GM20431 (cell line): Measurements from ENCODE around the gene RHOC.

Experiments
- in situ Hi-C: fragments of 300-500 bp; cut with MseI, MboI; formaldehyde crosslinking; loops from one replicate; pipeline ENCODE4 v1.15.0; 2020; ENCODE audit warnings: low sequenced_read_pairs; ENCODE audit not compliant: unreplicated experiment

The RHOC gene

GRCh38 chr1:112719706-112720105 lies 12.8 kb upstream of the RHOC start:
- in situ Hi-C loops, result loop anchor here (5.0 to 25.0 kb wide), 4 partner anchors 88 to 332 kb away; partner anchors contain the start of genes CTTNBP2NL and WNT2B

- in situ Hi-C loops, result loop anchor here (25.0 kb wide), 3 partner anchors 207 to 332 kb away; partner anchors contain the start of genes CTTNBP2NL and WNT2B
These were observed 11.9 kb upstream of the RHOC start for GRCh38 chr1:112718691-112719418.

- in situ Hi-C loops, result loop anchor here (25.0 kb wide), 3 partner anchors 205 to 330 kb away; partner anchors contain the start of genes CTTNBP2NL and WNT2B
These were observed 10.4 kb upstream of the RHOC start for GRCh38 chr1:112717263-112717873.

- in situ Hi-C loops, result loop anchor here (25.0 kb wide), 3 partner anchors 204 to 329 kb away; partner anchors contain the start of genes CTTNBP2NL and WNT2B
These were observed 9.3 kb upstream of the RHOC start for GRCh38 chr1:112716133-112716720.

GRCh38 chr1:112715264-112716053 lies 8.5 kb upstream of the RHOC start, which contains the start of gene PPM1J:
Gene PPM1J, minus strand, starts transcription at chr1:112715332. Its CDS starts 31 bp downstream, at chr1:112715301.
- in situ Hi-C loops, result loop anchor here (25.0 kb wide), 3 partner anchors 203 to 328 kb away; partner anchors contain the start of genes CTTNBP2NL and WNT2B

GRCh38 chr1:112714313-112715263 lies 7.7 kb upstream of the RHOC start:
- in situ Hi-C loops, result loop anchor here (25.0 kb wide), 3 partner anchors 202 to 327 kb away; partner anchors contain the start of genes CTTNBP2NL and WNT2B

GRCh38 chr1:112713466-112714312 lies 6.8 kb upstream of the RHOC start:
- in situ Hi-C loops, result loop anchor here (25.0 kb wide), 3 partner anchors 201 to 326 kb away; partner anchors contain the start of genes CTTNBP2NL and WNT2B

- in situ Hi-C loops, result loop anchor here (25.0 kb wide), 3 partner anchors 200 to 325 kb away; partner anchors contain the start of genes CTTNBP2NL and WNT2B
These were observed 5.8 kb upstream of the RHOC start for GRCh38 chr1:112712701-112713128.

GRCh38 chr1:112712191-112712590 lies 5.3 kb upstream of the RHOC start:
- in situ Hi-C loops, result loop anchor here (25.0 kb wide), 3 partner anchors 200 to 325 kb away; partner anchors contain the start of genes CTTNBP2NL and WNT2B

- in situ Hi-C loops, result loop anchor here (25.0 kb wide), 3 partner anchors 199 to 326 kb away; partner anchors contain the start of genes CTTNBP2NL and WNT2B
These were observed 4.7 kb upstream of the RHOC start for GRCh38 chr1:112711670-112712069.

- in situ Hi-C loops, result loop anchor here (25.0 kb wide), 3 partner anchors 199 to 326 kb away; partner anchors contain the start of genes CTTNBP2NL and WNT2B
These were observed 4.1 kb upstream of the RHOC start for GRCh38 chr1:112711041-112711440.

- in situ Hi-C loops, result loop anchor here (25.0 kb wide), 3 partner anchors 198 to 327 kb away; partner anchors contain the start of genes CTTNBP2NL and WNT2B
These were observed 3.7 kb upstream of the RHOC start for GRCh38 chr1:112710586-112710985.

- in situ Hi-C loops, result loop anchor here (25.0 kb wide), 3 partner anchors 198 to 327 kb away; partner anchors contain the start of genes CTTNBP2NL and WNT2B
These were observed 3.2 kb upstream of the RHOC start for GRCh38 chr1:112710159-112710558.

GRCh38 chr1:112708489-112708888 lies 1.6 kb upstream of the RHOC start:
- in situ Hi-C loops, result loop anchor here (10.0 to 25.0 kb wide), 4 partner anchors 94 to 329 kb away; partner anchors contain the start of genes CAPZA1, CTTNBP2NL, ST7L and WNT2B

- in situ Hi-C loops, result loop anchor here (10.0 to 25.0 kb wide), 4 partner anchors 93 to 329 kb away; partner anchors contain the start of genes CAPZA1, CTTNBP2NL, ST7L and WNT2B
These were observed 1.1 kb upstream of the RHOC start for GRCh38 chr1:112708002-112708448.

GRCh38 chr1:112707221-112708001 lies 484 bp upstream of the RHOC start:
- in situ Hi-C loops, result loop anchor here (10.0 to 25.0 kb wide), 4 partner anchors 93 to 330 kb away; partner anchors contain the start of genes CAPZA1, CTTNBP2NL, ST7L and WNT2B
